Prostate gland (tissue), 2 donors: ENCODE data around the gene DNMT1.

Experiments used
- CTCF ChIP-seq, 4 experiments: fragments of 200-600 bp in 2 of 4; fragments of 450-650 bp in 2 of 4; sonication (generic) in 2 of 4; IDR thresholded peaks; 1 replicate in 3 of 4; 2 replicates in 1 of 4; pipeline ENCODE4 v1.5.1; 2016 to 2019; ENCODE audit warnings: antibody characterized with exemption in 4 of 4, mild to moderate bottlenecking in 2 of 4, moderate library complexity in 2 of 4
- POLR2A ChIP-seq: fragments of 450-650 bp; IDR thresholded peaks from one replicate; pipeline ENCODE4 v1.6.1; 2016; ENCODE audit warnings: antibody characterized with exemption, mild to moderate bottlenecking
- POLR2AphosphoS5 ChIP-seq: sonication (generic); formaldehyde crosslinking; IDR thresholded peaks from one replicate; pipeline ENCODE4 v1.6.1; 2017; ENCODE audit warnings: antibody characterized with exemption

- TF ChIP-seq CTCF (IDR thresholded peaks at IDR 0.05) (no peak), POLR2A (no peak), POLR2AphosphoS5 (no peak)
These were observed 101.2 kb downstream of the DNMT1 start for GRCh38 chr19:10093295-10094186.
